Vagina (tissue), 2 donors: ENCODE measurements around the gene DVL2. TPM values are rescaled to one million over a fixed set of nuclear protein-coding genes. Genes with fewer than 3 reads are reported as not detected.
A peak's percentile ranks its signal among the peaks of the same experiment; 100 is the strongest.

Source experiments
- DNase-seq, 2 donors: peaks; one replicate each; pipeline ENCODE4 v3.0.0-alpha.2; 2017; ENCODE audit errors: extremely low spot score in 2 of 2
- H3K27ac ChIP-seq: fragments of 200-600 bp; sonication (generic); one replicate; pipeline ENCODE4 v1.5.1; 2019
- H3K27me3 ChIP-seq: fragments of 200-600 bp; sonication (generic); one replicate; pipeline ENCODE4 v1.5.1; 2019
- H3K36me3 ChIP-seq, 2 donors: fragments of 200-600 bp; sonication (generic); one replicate each; pipeline ENCODE4 v1.5.1; 2017 to 2019
- H3K4me1 ChIP-seq: fragments of 200-600 bp; sonication (generic); one replicate; pipeline ENCODE4 v1.5.1; 2019
- H3K4me3 ChIP-seq, 2 donors: fragments of 200-600 bp; sonication (generic); 1 replicate in 1 of 2; 2 replicates in 1 of 2; pipeline ENCODE4 v1.5.1; 2016 to 2019
- H3K9me3 ChIP-seq: fragments of 200-600 bp; sonication (generic); one replicate; pipeline ENCODE4 v1.5.1; 2019
- CTCF ChIP-seq, 3 experiments: fragments of 450-650 bp in 2 of 3; fragments of 200-600 bp in 1 of 3; sonication (generic) in 1 of 3; IDR thresholded peaks; one replicate each; pipeline ENCODE4 v1.5.1; 2017 to 2019; ENCODE audit warnings: antibody characterized with exemption in 3 of 3, mild to moderate bottlenecking in 2 of 3, moderate library complexity in 2 of 3
- POLR2A ChIP-seq, 2 donors: fragments of 450-650 bp; IDR thresholded peaks; one replicate each; pipeline ENCODE4 v1.6.1; 2017; ENCODE audit warnings: antibody characterized with exemption in 2 of 2, mild to moderate bottlenecking in 2 of 2, moderate library complexity in 2 of 2
- POLR2AphosphoS5 ChIP-seq, 2 donors: sonication (generic); formaldehyde crosslinking; IDR thresholded peaks; one replicate each; pipeline ENCODE4 v1.9.0; 2017; ENCODE audit warnings: antibody characterized with exemption in 2 of 2, mild to moderate bottlenecking in 2 of 2, low read depth in 1 of 2; ENCODE audit not compliant: insufficient read depth in 1 of 2
- intact Hi-C: fragments of 100-400 bp; cut with DNase I; formaldehyde crosslinking; loops from one replicate; pipeline ENCODE4 v1.15.1; 2023
- total RNA-seq: library from RNA; depleted of rRNA; stranded (reverse); fragments of >200 nt; gene quantifications from one replicate; pipeline ENCODE4 v1.2.3, GENCODE V29; 2016

DVL2 gene
- total RNA-seq, 1 donor from 2014 or later = 53.0 TPM

- Histone ChIP-seq H3K9me3 (no peaks in the 10 kb centered on the region), H3K27ac (peak overlapping the region; percentile 80), H3K27me3 (no peaks in the 10 kb centered on the region), H3K36me3 (peaks cover 0 to 68% of the 10 kb centered on the region in 2 donors), H3K4me3 (no peak overlapping the region), H3K4me1 (peaks cover 43% of the 10 kb centered on the region)
- intact Hi-C loops = no loop called here
- no peak for TF ChIP-seq POLR2AphosphoS5 (IDR thresholded peaks at IDR 0.05; ENCODE audit: insufficient read depth in 1 of 2, low read depth in 1 of 2)
- TF ChIP-seq POLR2A (IDR thresholded peaks at IDR 0.05) = no peak
- TF ChIP-seq CTCF (IDR thresholded peaks at IDR 0.05) = no peak
- no peak for DNase-seq
Measured at GRCh38 chr17:7224661-7225111, 9.6 kb downstream of the DVL2 start.

GRCh38 chr17:7224110-7224509 lies 10.2 kb downstream of the DVL2 start:
- Histone ChIP-seq H3K36me3 (peaks cover 0 to 63% of the 10 kb centered on the region in 2 donors), H3K27ac (peak overlapping the region; percentile 80), H3K27me3 (no peaks in the 10 kb centered on the region), H3K9me3 (no peaks in the 10 kb centered on the region), H3K4me1 (peaks cover 43% of the 10 kb centered on the region), H3K4me3 (no peak overlapping the region)
- DNase-seq = no peak
- TF ChIP-seq POLR2AphosphoS5 (IDR thresholded peaks at IDR 0.05; ENCODE audit: insufficient read depth in 1 of 2, low read depth in 1 of 2) (no peak), POLR2A (IDR thresholded peaks at IDR 0.05) (no peak), CTCF (IDR thresholded peaks at IDR 0.05) (no peak)
- intact Hi-C loops = no loop called here

- H3K9me3 ChIP-seq = no peaks in the 10 kb centered on the region
- no peaks in the 10 kb centered on the region for H3K27me3 ChIP-seq
- no peak for DNase-seq
- no peak overlapping the region for H3K4me3 ChIP-seq
- H3K36me3 ChIP-seq = peaks cover 0 to 55% of the 10 kb centered on the region in 2 donors
- peak overlapping the region; percentile 10 for H3K27ac ChIP-seq
- TF ChIP-seq CTCF (IDR thresholded peaks at IDR 0.05) (no peak), POLR2AphosphoS5 (IDR thresholded peaks at IDR 0.05; ENCODE audit: insufficient read depth in 1 of 2, low read depth in 1 of 2) (no peak), POLR2A (IDR thresholded peaks at IDR 0.05) (no peak)
- intact Hi-C loops = no loop called here
- H3K4me1 ChIP-seq = peaks cover 45% of the 10 kb centered on the region
Measured at GRCh38 chr17:7223375-7223774, 10.9 kb downstream of the DVL2 start.

GRCh38 chr17:7222972-7223292 lies 11.4 kb downstream of the DVL2 start:
- intact Hi-C loops = no loop called here
- Histone ChIP-seq H3K4me3 (no peak overlapping the region), H3K9me3 (no peaks in the 10 kb centered on the region), H3K27me3 (no peaks in the 10 kb centered on the region), H3K27ac (peak overlapping the region; percentile 10), H3K36me3 (peaks cover 0 to 53% of the 10 kb centered on the region in 2 donors), H3K4me1 (peaks cover 49% of the 10 kb centered on the region)
- no peak for DNase-seq
- TF ChIP-seq CTCF (IDR thresholded peaks at IDR 0.05) = no peak
- TF ChIP-seq POLR2AphosphoS5 (IDR thresholded peaks at IDR 0.05; ENCODE audit: insufficient read depth in 1 of 2, low read depth in 1 of 2) = no peak
- TF ChIP-seq POLR2A (IDR thresholded peaks at IDR 0.05) = no peak

- H3K27me3 ChIP-seq = no peaks in the 10 kb centered on the region
- peaks cover 49% of the 10 kb centered on the region for H3K4me1 ChIP-seq
- DNase-seq = no peak
- no peak overlapping the region for H3K4me3 ChIP-seq
- intact Hi-C loops = no loop called here
- no peak overlapping the region for H3K27ac ChIP-seq
- peaks cover 0 to 47% of the 10 kb centered on the region in 2 donors for H3K36me3 ChIP-seq
- no peak for TF ChIP-seq POLR2A (IDR thresholded peaks at IDR 0.05)
- TF ChIP-seq POLR2AphosphoS5 (IDR thresholded peaks at IDR 0.05; ENCODE audit: insufficient read depth in 1 of 2, low read depth in 1 of 2) = no peak
- no peak for TF ChIP-seq CTCF (IDR thresholded peaks at IDR 0.05)
- no peaks in the 10 kb centered on the region for H3K9me3 ChIP-seq
Measured at GRCh38 chr17:7222093-7222971, 12.0 kb downstream of the DVL2 start.
